GM15510 (cell line): Measurements from ENCODE around the gene ZDHHC9.

ENCODE experiments used
- POLR2A ChIP-seq: IDR thresholded peaks from 3 replicates; pipeline ENCODE4 v1.6.1; 2011; ENCODE audit warnings: borderline replicate concordance; ENCODE audit not compliant: insufficient read length; ENCODE audit errors: extremely low read depth

ZDHHC9 gene

GRCh38 chrX:129843459-129844306 lies at the start of gene ZDHHC9:
Gene ZDHHC9 (minus strand): TSS chrX:129843886. CDS start chrX:129841945, 1,941 bp downstream.
- TF ChIP-seq POLR2A, result peak; percentile 30

GRCh38 chrX:129877401-129877800 lies 33.7 kb upstream of the ZDHHC9 start:
- no peak for TF ChIP-seq POLR2A

GRCh38 chrX:129876771-129877305 lies 33.2 kb upstream of the ZDHHC9 start:
- TF ChIP-seq POLR2A, result no peak

- TF ChIP-seq POLR2A, result no peak
These were observed 32.0 kb upstream of the ZDHHC9 start for GRCh38 chrX:129875669-129876068.

- TF ChIP-seq POLR2A, result no peak
These were observed 28.8 kb upstream of the ZDHHC9 start for GRCh38 chrX:129872524-129872923.

GRCh38 chrX:129846716-129847115 lies 3.0 kb upstream of the ZDHHC9 start:
- TF ChIP-seq POLR2A, result no peak

- no peak for TF ChIP-seq POLR2A
These were observed 2.0 kb upstream of the ZDHHC9 start for GRCh38 chrX:129845616-129846190.

GRCh38 chrX:129843209-129843458 lies 552 bp downstream of the ZDHHC9 start:
- TF ChIP-seq POLR2A, result no peak

- TF ChIP-seq POLR2A, result no peak
These were observed 1.0 kb downstream of the ZDHHC9 start for GRCh38 chrX:129842510-129843208.

GRCh38 chrX:129840344-129840743 lies 3.3 kb downstream of the ZDHHC9 start:
- TF ChIP-seq POLR2A, result no peak

- no peak for TF ChIP-seq POLR2A
These were observed 6.9 kb downstream of the ZDHHC9 start for GRCh38 chrX:129836827-129837226.

- no peak for TF ChIP-seq POLR2A
These were observed 10.3 kb downstream of the ZDHHC9 start for GRCh38 chrX:129833153-129833990.

- TF ChIP-seq POLR2A, result no peak
These were observed 12.4 kb downstream of the ZDHHC9 start for GRCh38 chrX:129831091-129831885.

- no peak for TF ChIP-seq POLR2A
These were observed 13.2 kb downstream of the ZDHHC9 start for GRCh38 chrX:129830494-129830893.
